Body of pancreas (tissue), 4 donors: Measurements from ENCODE around the gene PRUNE2. TPM values are rescaled to one million over a fixed set of nuclear protein-coding genes. Genes with fewer than 3 reads are reported as not detected.

ENCODE experiments used
- ATAC-seq: fragments of 150-250 bp; one replicate; pipeline ENCODE4 v1.9.1; 2016
- DNase-seq, 4 donors: peaks; one replicate each; pipeline ENCODE4 v3.0.0-alpha.2; 2019
- H3K27ac ChIP-seq, 4 donors: fragments of 200-600 bp; sonication (generic); 1 replicate in 3 of 4; 2 replicates in 1 of 4; pipeline versions ENCODE4 v1.5.1 to v1.6.1; 2016 to 2019; ENCODE audit warnings: mild to moderate bottlenecking in 1 of 4, mixed read lengths in 1 of 4, moderate library complexity in 1 of 4
- H3K27me3 ChIP-seq, 2 donors: fragments of 200-600 bp; sonication (generic); one replicate each; pipeline ENCODE4 v1.6.0; 2016; ENCODE audit warnings: mild to moderate bottlenecking in 1 of 2
- H3K36me3 ChIP-seq, 2 donors: fragments of 200-600 bp; sonication (generic); replicated peaks in 1 of 2; 2 replicates each; pipeline ENCODE4 v1.5.1; 2016; ENCODE audit warnings: low read depth in 2 of 2; ENCODE audit not compliant: insufficient read depth in 1 of 2
- H3K4me1 ChIP-seq: fragments of 200-600 bp; sonication (generic); one replicate; pipeline ENCODE4 v1.6.0; 2016
- H3K4me3 ChIP-seq, 2 donors: fragments of 200-600 bp; sonication (generic); 1 replicate in 1 of 2; 2 replicates in 1 of 2; pipeline ENCODE4 v1.5.1; 2016 to 2019
- H3K9me3 ChIP-seq, 3 donors: fragments of 200-600 bp; sonication (generic); 1 replicate in 2 of 3; 2 replicates in 1 of 3; pipeline ENCODE4 v1.5.1; 2016
- CTCF ChIP-seq, 7 experiments: fragments of 450-650 bp in 4 of 7; fragments of 200-600 bp in 3 of 7; sonication (generic) in 3 of 7; IDR thresholded peaks; one replicate each; pipeline ENCODE4 v1.5.1; 2016 to 2019; ENCODE audit warnings: antibody characterized with exemption in 7 of 7
- POLR2A ChIP-seq, 3 donors: fragments of 450-650 bp; IDR thresholded peaks; one replicate each; pipeline ENCODE4 v1.6.1; 2016; ENCODE audit warnings: antibody characterized with exemption in 3 of 3, mild to moderate bottlenecking in 2 of 3
- WGBS, 2 donors: methylation state at CpG; one replicate each; pipeline ENCODE4 v1.1.5; 2017; 5-methylcytosine and 5-hydroxymethylcytosine counted together
- intact Hi-C: fragments of 100-400 bp; cut with DNase I; formaldehyde crosslinking; loops from one replicate; pipeline ENCODE4 v1.15.1; 2023
- total RNA-seq, 2 donors: library from RNA; depleted of rRNA; stranded (reverse); fragments of >200 nt; gene quantifications; one replicate each; pipeline ENCODE4 v1.1.0, GENCODE V29; 2016

PRUNE2 gene
- total RNA-seq, 2 donors from 2014 or later = 3.9 to 15.2 TPM

GRCh38 chr9:76741524-76741923 lies 164.4 kb downstream of the PRUNE2 start:
- DNase-seq (no peak), ATAC-seq (no peak)
- Histone ChIP-seq H3K36me3 (no peaks in the 10 kb centered on the region), H3K4me1 (no peaks in the 10 kb centered on the region), H3K4me3 (no peak overlapping the region), H3K9me3 (no peaks in the 10 kb centered on the region), H3K27me3 (no peaks in the 10 kb centered on the region), H3K27ac (no peak overlapping the region)
- WGBS, 2 donors = 63 to 70% methylated on average over 5 of the region's 5 CpGs
- intact Hi-C loops = no loop called here
- TF ChIP-seq CTCF (IDR thresholded peaks at IDR 0.05) (no peak), POLR2A (IDR thresholded peaks at IDR 0.05) (no peak)

- DNase-seq = no peak
- Histone ChIP-seq H3K9me3 (no peaks in the 10 kb centered on the region), H3K27ac (no peak overlapping the region), H3K4me1 (no peaks in the 10 kb centered on the region), H3K36me3 (no peaks in the 10 kb centered on the region), H3K4me3 (no peak overlapping the region), H3K27me3 (no peaks in the 10 kb centered on the region)
- intact Hi-C loops = no loop called here
- ATAC-seq = no peak
- no peak for TF ChIP-seq CTCF (IDR thresholded peaks at IDR 0.05)
- 55 to 59% methylated on average over 5 of the region's 5 CpGs for WGBS, 2 donors
Observed at GRCh38 chr9:76738402-76738801, 167.5 kb downstream of the PRUNE2 start.

GRCh38 chr9:76737154-76737902 lies 168.6 kb downstream of the PRUNE2 start:
- Histone ChIP-seq H3K36me3 (no peaks in the 10 kb centered on the region), H3K4me3 (no peak overlapping the region), H3K4me1 (no peaks in the 10 kb centered on the region), H3K27ac (no peak overlapping the region), H3K9me3 (no peaks in the 10 kb centered on the region), H3K27me3 (no peaks in the 10 kb centered on the region)
- DNase-seq (no peak), ATAC-seq (no peak)
- WGBS, 2 donors = 74 to 75% methylated on average over 3 of the region's 3 CpGs
- no peak for TF ChIP-seq CTCF (IDR thresholded peaks at IDR 0.05)
- TF ChIP-seq POLR2A (IDR thresholded peaks at IDR 0.05) = no peak
- intact Hi-C loops = no loop called here

GRCh38 chr9:76734716-76735115 lies 171.2 kb downstream of the PRUNE2 start:
- Histone ChIP-seq H3K36me3 (no peaks in the 10 kb centered on the region), H3K27me3 (no peaks in the 10 kb centered on the region), H3K9me3 (no peaks in the 10 kb centered on the region), H3K4me1 (peaks cover 4% of the 10 kb centered on the region), H3K4me3 (no peak overlapping the region), H3K27ac (no peak overlapping the region)
- DNase-seq = no peak
- 58 to 89% methylated on average over 2 to 3 of the region's 3 CpGs for WGBS, 2 donors
- intact Hi-C loops = no loop called here
- no peak for ATAC-seq
- no peak for TF ChIP-seq POLR2A (IDR thresholded peaks at IDR 0.05)
- TF ChIP-seq CTCF (IDR thresholded peaks at IDR 0.05) = no peak

- TF ChIP-seq CTCF (IDR thresholded peaks at IDR 0.05) = no peak
- TF ChIP-seq POLR2A (IDR thresholded peaks at IDR 0.05) = no peak
- H3K4me1 ChIP-seq = peaks cover 4% of the 10 kb centered on the region
- ATAC-seq (no peak), DNase-seq (no peak)
- no peaks in the 10 kb centered on the region for H3K27me3 ChIP-seq
- no peaks in the 10 kb centered on the region for H3K36me3 ChIP-seq
- H3K27ac ChIP-seq = no peak overlapping the region
- H3K9me3 ChIP-seq = no peaks in the 10 kb centered on the region
- 95 to 100% methylated on average over 1 of the region's 1 CpG for WGBS, 2 donors
- no peak overlapping the region for H3K4me3 ChIP-seq
- intact Hi-C loops = no loop called here
Observed at GRCh38 chr9:76733096-76733495, 172.8 kb downstream of the PRUNE2 start.
